ENCODE results near the gene EFCAB12. TPM values are rescaled to one million over a fixed set of nuclear protein-coding genes. Genes with fewer than 3 reads are reported as not detected.

The EFCAB12 gene
- total and polyA plus RNA-seq, 7 donors: 0.04 to 0.30 TPM; not detected in 5

- Histone ChIP-seq H3K27ac (no peak overlapping the region), H3K9me3 (no peaks in the 10 kb centered on the region), H3K4me1 (no peaks in the 10 kb centered on the region), H3K4me3 (no peak overlapping the region), H3K27me3 (ENCODE audit: insufficient read depth in 3 of 3, low read length in 2 of 3) (no peaks in the 10 kb centered on the region), H3K36me3 (ENCODE audit: insufficient read depth in 1 of 2, low read depth in 1 of 2) (no peaks in the 10 kb centered on the region)
- intact Hi-C loops (cut with DNase I): no loop called here
- DNase-seq (no peak), ATAC-seq (no peak)
- TF ChIP-seq CTCF (IDR thresholded peaks at IDR 0.05): no peak
- 80 to 82% (median 81%) methylated on average over 8 of the region's 8 CpGs for WGBS, 3 donors
These were observed 76.4 kb downstream of the EFCAB12 start for GRCh38 chr3:129352045-129352444.

Other genes with a start within 250 kb of the EFCAB12 start
- 100 to 1,000 TPM; 754 to 850 (median 816) TPM for gene CNBP, start 244.7 kb downstream of the EFCAB12 start, total RNA-seq
- 100 to 1,000 TPM; 423 to 678 (median 575) TPM for gene CNBP, start 244.7 kb downstream of the EFCAB12 start, polyA plus RNA-seq
- 10 to 100 TPM; 59.7 to 85.6 (median 65.4) TPM for gene COPG1, start 179.0 kb downstream of the EFCAB12 start, total RNA-seq
- 10 to 100 TPM; 58.4 to 96.1 (median 66.9) TPM for gene COPG1, start 179.0 kb downstream of the EFCAB12 start, polyA plus RNA-seq
- 10 to 100 TPM; 33.9 to 37.4 (median 37.0) TPM for gene HMCES, start 149.8 kb downstream of the EFCAB12 start, total RNA-seq
- gene HMCES, start 149.8 kb downstream of the EFCAB12 start, polyA plus RNA-seq: 10 to 100 TPM; 32.6 to 35.7 (median 34.5) TPM
- 10 to 100 TPM; 16.0 to 23.1 (median 19.9) TPM for gene MBD4, start 11.3 kb upstream of the EFCAB12 start, total RNA-seq
- 10 to 100 TPM; 17.9 to 30.4 (median 18.1) TPM for gene MBD4, start 11.3 kb upstream of the EFCAB12 start, polyA plus RNA-seq
- 1 to 10 TPM; 4.5 to 7.3 (median 5.7) TPM for gene IFT122, start 11.6 kb upstream of the EFCAB12 start, total RNA-seq
- 1 to 10 TPM; 2.3 to 4.3 (median 3.2) TPM for gene IFT122, start 11.6 kb upstream of the EFCAB12 start, polyA plus RNA-seq
- not detected for gene RHO, start 100.0 kb upstream of the EFCAB12 start, total RNA-seq
- under 1 TPM in 1 of 3 donors, not detected in 2; 0.01 TPM for gene RHO, start 100.0 kb upstream of the EFCAB12 start, polyA plus RNA-seq
- not detected for gene H1-8, start 114.5 kb upstream of the EFCAB12 start, total RNA-seq
- not detected for gene H1-8, start 114.5 kb upstream of the EFCAB12 start, polyA plus RNA-seq
- 10 to 100 TPM; 28.2 to 49.9 (median 31.9) TPM for gene PLXND1, start 178.0 kb upstream of the EFCAB12 start, total RNA-seq
- gene PLXND1, start 178.0 kb upstream of the EFCAB12 start, polyA plus RNA-seq: 10 to 100 TPM; 15.5 to 24.0 (median 20.7) TPM